ENCODE measurements around the gene TMEM150C.
"Not testable (repeated sequence)": the region's sequence is repeated elsewhere in the genome, so short reads cannot be mapped to it uniquely, and the experiment has no call there.

TMEM150C gene

DNA sequence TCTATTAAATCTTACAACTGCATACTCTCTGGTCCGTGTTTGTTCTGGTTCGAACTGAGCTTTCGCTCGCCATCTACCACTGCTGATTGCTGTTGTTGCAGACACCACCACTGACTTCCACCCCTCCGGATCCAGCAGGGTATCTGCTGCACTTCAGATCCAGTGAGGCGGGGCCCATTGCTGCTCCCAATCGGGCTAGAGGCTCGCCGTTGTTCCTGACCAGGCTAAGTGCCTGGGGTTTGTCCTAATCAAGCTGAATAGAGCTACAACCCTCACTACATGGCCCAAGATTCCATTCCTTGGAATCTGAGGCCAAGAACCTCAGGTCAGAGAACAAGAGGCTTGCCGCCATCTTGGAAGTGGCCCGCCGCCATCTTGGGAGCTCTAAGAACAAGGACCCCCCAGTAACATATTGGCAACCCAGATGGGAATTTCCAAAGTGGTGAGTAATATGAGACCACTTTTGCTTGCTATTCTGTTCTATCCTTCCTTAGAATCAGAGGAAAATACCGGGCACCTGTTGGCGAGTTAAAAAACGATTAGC lies 88.1 kb downstream of the TMEM150C start:
- no peak for DNase-seq (ENCODE audit: low spot score)

DNA sequence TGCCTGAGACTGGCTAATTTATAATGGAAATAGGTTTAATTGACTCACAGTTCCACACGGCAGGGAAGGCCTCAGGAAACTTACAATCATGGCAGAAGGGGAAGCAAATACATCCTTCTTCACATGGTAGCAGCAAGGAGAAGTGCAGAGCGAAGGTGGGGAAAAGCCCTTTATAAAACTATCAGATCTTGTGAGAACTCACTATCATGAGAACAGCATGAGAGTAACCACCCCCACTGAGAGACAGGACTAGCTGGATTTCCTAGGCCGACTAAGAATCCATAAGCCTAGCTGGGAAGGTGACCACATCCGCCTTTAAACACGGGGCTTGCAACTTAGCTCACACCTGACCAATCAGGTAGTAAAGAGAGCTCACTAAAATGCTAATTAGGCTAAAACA lies 88.7 kb downstream of the TMEM150C start:
- not testable (repeated sequence) for DNase-seq (ENCODE audit: low spot score)

DNA sequence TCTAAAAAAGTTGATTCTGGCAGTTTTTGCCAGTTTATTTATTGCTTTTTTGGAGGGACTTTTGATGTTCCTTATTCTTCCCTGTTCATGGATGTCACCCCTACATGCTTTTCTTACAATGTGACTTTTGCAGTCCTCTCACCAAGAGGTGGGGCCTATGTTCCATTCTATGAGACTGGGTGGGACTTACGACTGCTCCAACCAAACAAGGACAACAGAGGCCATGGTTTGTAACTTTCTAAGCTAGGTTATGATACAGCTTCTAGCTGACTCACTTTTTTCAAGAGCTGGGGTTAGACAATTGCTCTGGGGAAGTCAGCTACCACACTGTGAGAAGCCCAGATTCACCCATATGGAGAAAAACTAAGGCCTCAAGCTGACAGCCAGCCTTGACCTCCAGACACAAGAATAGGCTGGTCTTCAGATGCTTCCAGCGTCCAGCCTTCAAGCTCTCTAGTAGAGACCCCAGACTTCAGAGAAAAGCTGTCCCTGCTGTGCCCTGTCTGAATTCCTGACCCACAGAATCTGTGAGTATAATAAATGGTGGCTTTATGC lies 91.9 kb downstream of the TMEM150C start:
- peak; percentile 52 for DNase-seq (ENCODE audit: low spot score)

- no peak for DNase-seq (ENCODE audit: low spot score)
These were observed 94.3 kb downstream of the TMEM150C start for GRCh38 chr4:82467471-82467870.

GRCh38 chr4:82463221-82463620 lies 98.6 kb downstream of the TMEM150C start:
- DNase-seq (ENCODE audit: low spot score): no peak

GRCh38 chr4:82462415-82462831 lies 99.4 kb downstream of the TMEM150C start:
- DNase-seq (ENCODE audit: low spot score): peak; percentile 94

DNA sequence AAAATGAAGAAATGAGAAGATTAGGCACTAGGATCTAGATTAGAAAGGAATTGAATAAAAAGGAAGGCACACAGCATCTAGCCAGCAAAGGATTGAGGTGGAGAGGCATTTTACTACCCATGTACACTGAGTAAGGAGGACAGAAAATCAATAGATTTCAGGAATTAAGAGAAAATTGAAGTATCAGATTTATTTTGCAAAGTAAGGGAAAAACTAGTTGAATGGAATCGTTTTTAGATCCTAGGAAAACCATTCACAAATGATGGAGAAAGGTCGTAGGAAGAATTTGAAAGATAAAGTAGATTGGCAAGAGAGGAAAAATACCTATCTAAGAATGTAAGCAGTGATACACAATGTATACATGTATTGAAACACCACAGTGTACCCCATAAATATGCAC lies 100.1 kb downstream of the TMEM150C start:
- DNase-seq (ENCODE audit: low spot score): no peak

DNA sequence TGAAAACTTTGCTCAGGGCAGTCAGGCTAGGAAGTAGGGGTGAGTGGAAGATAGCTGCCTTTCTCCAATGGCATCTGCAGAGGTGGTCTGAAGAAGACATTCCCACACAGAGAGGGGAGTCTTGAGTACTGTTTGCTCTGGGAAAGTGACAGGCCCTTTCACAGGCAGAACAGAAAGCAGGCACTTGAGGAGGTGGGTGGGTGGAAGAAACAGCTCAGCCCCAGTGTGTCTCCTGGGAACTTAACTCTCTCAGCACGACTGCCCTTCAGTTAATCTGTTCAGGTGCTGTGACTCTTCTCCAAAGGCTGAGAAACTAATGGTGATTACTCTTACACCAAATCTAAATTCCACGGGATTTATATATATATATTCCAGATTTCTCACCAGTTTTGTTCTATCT lies 103.1 kb downstream of the TMEM150C start:
- DNase-seq (ENCODE audit: low spot score): no peak

GRCh38 chr4:82457266-82457665 lies 104.5 kb downstream of the TMEM150C start:
- no peak for DNase-seq (ENCODE audit: low spot score)

- DNase-seq (ENCODE audit: low spot score): no peak
These were observed 109.8 kb downstream of the TMEM150C start for GRCh38 chr4:82452026-82452425.

- DNase-seq (ENCODE audit: low spot score): no peak
These were observed 110.6 kb downstream of the TMEM150C start for GRCh38 chr4:82450966-82451755.

- DNase-seq (ENCODE audit: low spot score): no peak
These were observed 113.9 kb downstream of the TMEM150C start for GRCh38 chr4:82447886-82448285.

GRCh38 chr4:82439088-82439487 lies 122.7 kb downstream of the TMEM150C start:
- DNase-seq (ENCODE audit: low spot score): no peak

DNA sequence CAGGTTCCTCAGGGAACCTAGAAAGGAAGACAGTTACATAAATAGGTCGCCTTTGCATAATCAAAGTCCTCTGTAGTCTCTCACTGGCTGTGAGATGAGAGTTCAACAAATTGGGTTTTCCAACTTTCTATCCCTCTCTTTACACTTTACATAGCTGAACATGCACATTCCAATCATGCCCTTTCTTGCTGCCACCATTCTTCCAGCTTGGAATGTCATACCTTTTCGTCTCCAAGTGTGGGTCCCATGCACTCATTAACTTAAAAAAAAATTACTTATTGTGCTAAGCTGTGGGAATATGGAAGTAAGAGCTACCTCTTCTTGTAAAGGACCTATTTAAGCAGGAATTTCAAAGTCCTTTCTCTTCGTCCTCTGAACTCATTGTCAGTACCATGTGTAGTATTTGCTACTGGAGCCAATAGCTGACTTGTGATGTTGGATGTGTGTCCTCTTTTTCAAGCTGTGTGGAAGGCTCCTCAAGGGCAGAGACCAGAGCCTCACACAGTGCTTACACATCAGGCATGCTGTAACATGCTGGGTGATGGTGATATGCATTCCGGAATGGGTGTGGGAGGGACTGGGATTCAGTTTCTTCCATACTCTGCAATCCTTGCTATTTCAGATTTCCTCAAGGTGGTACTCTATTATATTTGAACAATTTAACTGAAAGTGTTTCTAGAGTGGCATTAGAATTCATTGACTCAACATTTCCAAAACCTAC lies 124.3 kb downstream of the TMEM150C start:
- DNase-seq (ENCODE audit: low spot score): peak; percentile 52

DNA sequence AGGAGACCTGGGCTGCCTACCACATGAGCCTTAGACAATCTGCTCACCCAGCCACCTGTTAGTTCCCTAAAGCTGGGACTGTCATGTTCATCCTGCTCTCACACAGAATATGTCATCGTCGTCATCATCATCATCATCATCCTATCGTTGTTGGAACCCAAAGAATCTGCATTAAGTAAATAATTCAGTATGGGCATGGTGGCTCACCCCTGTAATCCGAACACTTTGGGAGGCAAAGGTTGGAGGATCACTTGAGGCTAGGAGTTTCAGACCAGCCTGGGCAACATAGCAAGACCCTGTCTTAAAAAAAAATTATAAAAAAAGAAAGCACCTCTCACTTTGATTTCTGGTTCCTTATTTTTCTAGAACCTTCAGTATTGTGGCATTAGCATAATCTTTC lies 125.0 kb downstream of the TMEM150C start:
- no peak for DNase-seq (ENCODE audit: low spot score)

- no peak for DNase-seq (ENCODE audit: low spot score)
These were observed 125.7 kb downstream of the TMEM150C start for GRCh38 chr4:82436130-82436529.

- DNase-seq (ENCODE audit: low spot score): no peak
These were observed 126.8 kb downstream of the TMEM150C start for GRCh38 chr4:82434949-82435348.

DNA sequence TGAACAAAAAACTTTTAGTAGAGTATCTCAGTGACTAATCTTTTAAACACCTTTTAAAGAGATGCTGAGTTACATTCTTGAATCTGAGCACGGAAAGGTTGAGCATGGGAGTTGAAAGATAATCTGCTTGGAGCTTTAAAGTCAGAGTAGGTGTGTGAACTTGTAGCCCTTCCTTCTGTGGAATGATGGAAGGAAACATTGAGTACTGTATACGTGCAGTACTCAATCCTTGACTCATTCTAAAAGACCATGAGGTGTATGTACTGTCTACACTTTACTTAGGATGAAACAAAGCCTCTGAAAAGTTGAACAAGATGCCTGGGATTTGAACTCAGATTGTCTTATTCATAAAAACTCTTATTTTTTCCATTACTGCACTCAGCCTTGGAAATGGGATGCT lies 128.0 kb downstream of the TMEM150C start:
- no peak for DNase-seq (ENCODE audit: low spot score)
